Glutamatergic neuron (in vitro differentiated cells): ENCODE measurements around the gene CFAP126. TPM values are rescaled to one million over a fixed set of nuclear protein-coding genes. Genes with fewer than 3 reads are reported as not detected.
"Not testable (repeated sequence)": the region's sequence is repeated elsewhere in the genome, so short reads cannot be mapped to it uniquely, and the experiment has no call there.

Experiments used
- DNase-seq: peaks from one replicate; pipeline ENCODE4 v3.0.0; 2022
- H3K27ac Mint-ChIP-seq: one replicate; pipeline ENCODE4 v1.8.0; 2020; ENCODE audit warnings: mild to moderate bottlenecking, mixed read lengths, inconsistent platforms; ENCODE audit not compliant: unreplicated experiment
- H3K27me3 Mint-ChIP-seq: one replicate; pipeline ENCODE4 v1.8.0; 2020; ENCODE audit warnings: mild to moderate bottlenecking, moderate library complexity, mixed read lengths, inconsistent platforms; ENCODE audit not compliant: unreplicated experiment
- H3K36me3 Mint-ChIP-seq: one replicate; pipeline ENCODE4 v1.8.0; 2020; ENCODE audit warnings: mild to moderate bottlenecking, mixed read lengths, inconsistent platforms; ENCODE audit not compliant: unreplicated experiment
- H3K4me1 Mint-ChIP-seq: one replicate; pipeline ENCODE4 v1.8.0; 2020; ENCODE audit warnings: mild to moderate bottlenecking, low read depth, mixed read lengths, inconsistent platforms; ENCODE audit not compliant: unreplicated experiment
- H3K4me3 Mint-ChIP-seq: one replicate; pipeline ENCODE4 v1.8.0; 2020; ENCODE audit warnings: mild to moderate bottlenecking, mixed read lengths, inconsistent platforms; ENCODE audit not compliant: unreplicated experiment
- H3K9me3 Mint-ChIP-seq: one replicate; pipeline ENCODE4 v1.8.0; 2020; ENCODE audit warnings: mild to moderate bottlenecking, moderate library complexity, mixed read lengths, inconsistent platforms; ENCODE audit not compliant: unreplicated experiment
- CTCF ChIP-seq: fragments of 200-600 bp; sonication (generic); IDR thresholded peaks from one replicate; pipeline ENCODE4 v1.5.0; 2021; ENCODE audit not compliant: partially characterized antibody, unreplicated experiment
- total RNA-seq: library from RNA; stranded (reverse); fragmentation: NEBNext Ultra II Directional; extraction: Animal tissue kit (Norgen Biotek cat#: 25700); gene quantifications from one replicate; pipeline ENCODE4 v1.2.1, GENCODE V29; 2021; ENCODE audit not compliant: unreplicated experiment

Gene CFAP126
- total RNA-seq, 1 donor from 2014 or later, result not detected

GRCh38 chr1:161335796-161336195 is 31.9 kb downstream of the CFAP126 start:
- Mint-ChIP-seq H3K27ac (no peak overlapping the region), H3K9me3 (no peaks in the 10 kb centered on the region)

GRCh38 chr1:161333166-161333565 is 34.5 kb downstream of the CFAP126 start:
- Mint-ChIP-seq H3K4me3 (no peak overlapping the region), H3K4me1 (no peaks in the 10 kb centered on the region), H3K36me3 (no peaks in the 10 kb centered on the region), H3K9me3 (no peaks in the 10 kb centered on the region), H3K27ac (no peak overlapping the region), H3K27me3 (no peaks in the 10 kb centered on the region)
- TF ChIP-seq CTCF, result no peak
- no peak for DNase-seq

More at GRCh38 chr1:161335796-161336195, 31.9 kb downstream of the CFAP126 start:
- no peak for DNase-seq
- no peak overlapping the region for H3K4me3 Mint-ChIP-seq
- no peaks in the 10 kb centered on the region for H3K36me3 Mint-ChIP-seq
- H3K4me1 Mint-ChIP-seq, result no peaks in the 10 kb centered on the region
- TF ChIP-seq CTCF, result no peak
- H3K27me3 Mint-ChIP-seq, result no peaks in the 10 kb centered on the region

GRCh38 chr1:161330346-161330745 is 37.3 kb downstream of the CFAP126 start:
- Mint-ChIP-seq H3K36me3 (no peaks in the 10 kb centered on the region), H3K27me3 (peaks cover 2% of the 10 kb centered on the region), H3K4me1 (no peaks in the 10 kb centered on the region), H3K4me3 (no peak overlapping the region), H3K9me3 (no peaks in the 10 kb centered on the region), H3K27ac (no peak overlapping the region)
- no peak for DNase-seq
- no peak for TF ChIP-seq CTCF

- Mint-ChIP-seq H3K4me1 (no peaks in the 10 kb centered on the region), H3K4me3 (no peak overlapping the region), H3K27ac (no peak overlapping the region), H3K27me3 (peaks cover 2% of the 10 kb centered on the region), H3K36me3 (no peaks in the 10 kb centered on the region), H3K9me3 (no peaks in the 10 kb centered on the region)
- no peak for TF ChIP-seq CTCF
- no peak for DNase-seq
Observed at GRCh38 chr1:161324020-161324419, 43.7 kb downstream of the CFAP126 start.

GRCh38 chr1:161315841-161316674 is 51.6 kb downstream of the CFAP126 start:
- H3K27me3 Mint-ChIP-seq, H3K36me3 Mint-ChIP-seq, DNase-seq, H3K9me3 Mint-ChIP-seq: not testable (repeated sequence)
- Mint-ChIP-seq H3K27ac (peak overlapping the region; percentile 98), H3K4me3 (peak overlapping the region; percentile 98), H3K4me1 (peaks cover 20% of the 10 kb centered on the region)

Other genes with a start within 250 kb of the CFAP126 start
- 83.7 TPM for gene PFDN2, start 249.8 kb downstream of the CFAP126 start, total RNA-seq
- gene NIT1, start 249.8 kb downstream of the CFAP126 start, total RNA-seq, result 40.2 TPM
- 34.6 TPM for gene DEDD, start 235.2 kb downstream of the CFAP126 start, total RNA-seq
- 59.2 TPM for gene UFC1, start 213.9 kb downstream of the CFAP126 start, total RNA-seq
- gene USP21, start 208.4 kb downstream of the CFAP126 start, total RNA-seq, result 21.5 TPM
- 53.2 TPM for gene PPOX, start 201.4 kb downstream of the CFAP126 start, total RNA-seq
- 35.7 TPM for gene B4GALT3, start 190.4 kb downstream of the CFAP126 start, total RNA-seq
- gene ADAMTS4, start 168.8 kb downstream of the CFAP126 start, total RNA-seq, result 12.3 TPM
- gene NDUFS2, start 165.5 kb downstream of the CFAP126 start, total RNA-seq, result 112 TPM
- 1.3 TPM for gene FCER1G, start 152.6 kb downstream of the CFAP126 start, total RNA-seq
- not detected for gene APOA2, start 144.2 kb downstream of the CFAP126 start, total RNA-seq
- 20.7 TPM for gene TOMM40L, start 141.8 kb downstream of the CFAP126 start, total RNA-seq
- not detected for gene NR1I3, start 129.7 kb downstream of the CFAP126 start, total RNA-seq
- gene PCP4L1, start 109.1 kb downstream of the CFAP126 start, total RNA-seq, result 1.1 TPM
- gene MPZ, start 57.9 kb downstream of the CFAP126 start, total RNA-seq, result 16.4 TPM
- gene SDHC, start 53.5 kb downstream of the CFAP126 start, total RNA-seq, result 170 TPM
- gene FCGR2A, start 137.6 kb upstream of the CFAP126 start, total RNA-seq, result not detected
- not detected for gene HSPA6, start 156.7 kb upstream of the CFAP126 start, total RNA-seq
- gene FCGR3A, start 181.9 kb upstream of the CFAP126 start, total RNA-seq, result not detected